ENCODE data around the gene TMEM259.

TMEM259 gene

GRCh38 chr19:989381-990081, 31.4 kb downstream of the TMEM259 start:
- no peak for DNase-seq (ENCODE audit: low read depth in 2 of 2)

DNA sequence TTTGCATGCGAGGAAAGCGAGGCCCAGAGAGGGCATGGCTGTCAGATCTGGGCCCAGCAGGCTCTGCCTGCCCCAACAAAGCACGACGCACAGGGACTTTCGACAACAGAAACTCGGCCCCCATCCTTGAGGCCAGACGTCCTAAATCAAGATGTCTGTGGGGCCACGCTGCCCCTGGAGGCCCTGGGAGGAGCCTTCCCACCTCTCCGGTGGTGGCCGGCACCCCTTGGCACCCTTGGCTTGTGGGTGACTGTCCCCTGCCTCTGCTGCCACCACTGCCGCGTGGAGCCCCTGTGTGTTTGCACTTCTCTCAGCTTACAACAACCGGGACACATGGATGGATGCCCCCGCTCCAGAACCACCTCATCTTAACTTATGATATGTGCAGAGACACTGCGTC, 32.4 kb downstream of the TMEM259 start:
- DNase-seq (ENCODE audit: low read depth in 2 of 2): no peak

DNA sequence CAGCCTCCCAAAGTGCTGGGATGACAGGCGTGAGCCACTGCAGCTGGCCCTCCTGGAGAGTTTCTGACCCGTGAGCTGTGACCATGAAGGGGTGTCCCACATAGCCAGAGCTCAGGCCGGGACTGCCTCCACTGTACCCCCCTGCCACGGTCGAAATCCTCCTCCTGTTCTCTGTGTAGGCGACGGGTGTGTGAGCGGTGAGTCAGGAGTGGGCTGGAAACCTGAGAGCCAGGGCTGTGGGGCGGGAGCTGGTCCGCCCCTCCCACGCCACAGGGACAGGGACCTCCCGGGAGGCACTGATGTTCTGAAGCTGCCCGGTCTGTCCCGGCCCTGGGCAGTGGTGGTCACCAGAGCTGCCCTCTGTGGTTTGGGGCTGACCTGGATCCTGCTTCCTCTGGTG, 32.8 kb downstream of the TMEM259 start:
- DNase-seq (ENCODE audit: low read depth in 2 of 2): no peak

GRCh38 chr19:986083-986482, 34.8 kb downstream of the TMEM259 start:
- no peak for DNase-seq (ENCODE audit: low read depth in 2 of 2)

- DNase-seq (ENCODE audit: low read depth in 2 of 2): peak; percentile 80 to 82
Observed at GRCh38 chr19:984165-984967, 36.6 kb downstream of the TMEM259 start, which contains the start of gene WDR18. Gene WDR18, plus strand, starts transcription at chr19:984345. Its CDS starts 9 bp downstream, at chr19:984354.

DNA sequence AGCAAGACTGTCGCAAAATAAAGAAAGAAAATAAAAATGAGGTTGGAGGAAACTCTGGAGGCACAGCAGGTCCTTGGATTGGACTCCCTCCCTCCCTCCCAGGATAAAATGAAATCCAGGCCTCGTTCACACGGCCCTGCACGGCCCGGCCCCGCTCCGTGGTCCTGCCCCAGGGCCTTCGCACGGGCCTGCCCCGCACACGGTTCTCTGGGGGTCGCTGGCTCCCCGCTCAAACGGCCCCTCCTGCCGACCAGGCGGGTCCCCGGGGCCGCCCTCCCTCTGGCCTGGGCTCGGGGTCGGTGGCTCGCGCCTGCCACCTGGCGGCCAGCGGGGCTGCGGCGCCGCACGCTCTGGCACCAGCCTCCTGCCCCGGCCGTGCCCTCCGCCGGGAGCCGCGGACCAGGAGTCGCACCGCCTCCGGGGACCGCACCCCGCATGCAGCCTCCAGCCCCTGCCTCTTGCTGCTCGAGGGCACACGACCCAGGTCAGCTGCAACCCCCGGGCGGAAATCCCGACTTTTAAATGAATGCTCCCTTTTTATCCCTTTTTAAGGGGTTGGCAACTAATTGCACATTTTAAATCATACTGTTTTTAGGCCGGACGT, 38.3 kb downstream of the TMEM259 start:
- peak; percentile 36 to 61 for DNase-seq (ENCODE audit: low read depth in 2 of 2)

- no peak for DNase-seq (ENCODE audit: low read depth in 2 of 2)
Observed at GRCh38 chr19:980133-980998, 40.6 kb downstream of the TMEM259 start.

GRCh38 chr19:979318-979741, 41.6 kb downstream of the TMEM259 start:
- DNase-seq (ENCODE audit: low read depth in 2 of 2): no peak

DNA sequence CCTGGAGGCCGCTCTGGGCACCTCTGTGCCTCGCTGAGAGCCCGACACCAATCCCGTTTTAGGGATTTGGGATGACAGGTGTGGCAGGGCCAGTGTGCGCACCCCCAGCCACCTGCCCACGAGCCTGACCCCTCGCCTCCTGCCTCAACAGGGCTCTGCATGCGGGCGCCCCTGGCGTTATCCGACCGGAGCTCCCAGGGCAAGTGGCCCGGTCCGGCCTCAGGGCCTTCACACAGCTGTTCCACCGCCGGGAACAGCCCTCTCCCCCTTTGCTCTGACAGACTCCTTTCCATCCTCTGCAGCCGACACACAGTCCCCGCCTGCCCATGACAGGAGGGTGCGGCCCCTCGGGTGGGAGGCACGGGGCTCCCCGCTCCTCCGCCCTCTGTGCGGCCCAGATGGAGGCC, 43.9 kb downstream of the TMEM259 start:
- DNase-seq (ENCODE audit: low read depth in 2 of 2): no peak

DNA sequence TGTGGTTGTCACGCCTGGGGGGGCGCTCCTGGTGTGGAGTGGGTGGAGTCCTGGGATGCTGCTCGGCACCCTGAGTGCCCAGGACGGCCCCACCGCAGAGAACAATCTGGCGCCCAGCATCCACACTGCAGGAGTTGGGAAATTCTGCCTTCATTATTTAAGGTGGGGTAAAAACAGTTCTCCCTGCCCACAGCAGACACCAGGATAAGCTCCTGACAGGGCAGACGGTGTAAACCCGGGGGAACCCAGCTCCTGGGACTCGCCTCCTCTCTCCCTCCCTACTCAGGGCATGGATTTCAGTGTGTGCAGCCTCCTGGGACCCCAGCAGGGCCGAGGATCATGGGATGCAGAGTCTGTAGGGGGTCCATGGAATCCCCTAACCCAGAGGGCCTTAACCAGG, 44.4 kb downstream of the TMEM259 start:
- no peak for DNase-seq (ENCODE audit: low read depth in 2 of 2)

DNA sequence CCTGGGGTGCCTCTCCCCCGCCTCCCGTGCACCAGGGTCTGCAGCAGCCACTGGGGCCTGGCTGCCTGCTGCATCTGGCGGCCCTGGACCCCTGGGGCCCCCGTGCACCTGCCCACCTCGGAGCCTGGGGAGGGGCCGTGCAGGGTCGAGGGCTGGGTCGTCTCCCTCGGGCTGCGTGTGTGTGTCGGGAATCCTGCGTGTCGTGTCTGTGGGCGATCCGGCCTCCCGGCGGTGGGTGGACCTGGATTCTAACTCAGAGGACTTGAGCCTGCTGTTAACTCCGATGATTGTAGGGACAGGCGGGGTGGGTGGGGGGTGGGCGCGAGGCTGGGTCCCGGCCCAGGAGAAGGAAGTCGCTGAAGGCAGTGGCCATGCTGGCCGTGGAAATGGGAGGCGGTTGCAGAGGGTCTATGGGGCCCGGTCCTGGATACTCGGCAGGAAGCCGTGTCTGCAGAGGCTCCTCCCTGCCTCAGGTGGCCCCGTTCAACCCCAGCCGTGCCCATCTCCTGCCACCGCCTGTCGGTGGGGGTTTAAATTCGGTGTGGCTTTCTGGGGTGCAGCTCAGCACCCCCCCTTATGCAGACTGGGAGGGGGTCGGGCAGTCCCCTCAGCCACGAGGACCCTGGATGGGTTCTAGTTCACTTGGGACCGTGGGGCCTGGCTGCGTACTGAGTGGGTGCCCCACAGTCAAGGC, 46.2 kb downstream of the TMEM259 start:
- no peak for DNase-seq (ENCODE audit: low read depth in 2 of 2)

DNA sequence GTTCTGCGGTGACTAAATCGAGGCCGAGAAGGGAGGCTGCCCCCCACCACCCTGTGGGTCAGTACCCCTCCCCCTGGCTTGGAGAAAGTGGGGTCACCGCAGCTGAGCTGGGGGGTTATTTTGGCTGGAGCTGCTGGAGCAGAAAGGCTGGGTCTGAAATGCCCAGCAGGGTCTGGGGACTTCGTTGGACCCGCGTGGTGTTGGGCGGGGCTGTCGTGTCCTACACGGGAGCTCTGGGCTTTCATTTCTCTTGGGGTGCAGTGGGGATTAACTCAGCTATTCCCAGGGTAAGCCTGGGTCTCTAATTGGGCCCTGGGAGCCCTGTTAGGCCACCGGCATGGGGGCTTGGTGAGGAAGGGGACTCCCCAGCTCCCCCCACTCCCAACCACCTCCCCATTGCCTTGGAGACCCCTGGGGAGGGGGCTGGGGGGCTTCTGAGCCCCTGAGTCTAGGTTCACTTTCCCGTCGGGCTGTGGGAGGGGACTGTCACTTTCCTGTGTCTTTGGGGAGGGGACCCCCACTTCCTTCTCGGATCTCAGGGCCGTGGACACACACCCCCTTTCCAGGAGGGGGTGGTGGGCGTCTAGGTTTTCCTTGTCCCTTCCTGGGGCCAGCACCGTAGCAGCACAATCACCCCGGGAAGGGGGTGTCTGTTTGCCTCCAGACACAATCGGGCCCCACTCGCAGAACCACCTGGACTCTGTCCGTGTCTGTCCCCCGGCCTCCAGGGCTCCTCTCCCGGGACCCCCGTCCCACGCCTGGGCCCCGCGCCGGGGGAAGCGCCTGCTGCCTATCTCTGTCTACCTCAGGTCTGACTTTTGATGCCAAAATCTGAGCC, 47.0 kb downstream of the TMEM259 start:
- no peak for DNase-seq (ENCODE audit: low read depth in 2 of 2)

- DNase-seq (ENCODE audit: low read depth in 2 of 2): no peak
Observed at GRCh38 chr19:972281-972680, 48.6 kb downstream of the TMEM259 start.

DNA sequence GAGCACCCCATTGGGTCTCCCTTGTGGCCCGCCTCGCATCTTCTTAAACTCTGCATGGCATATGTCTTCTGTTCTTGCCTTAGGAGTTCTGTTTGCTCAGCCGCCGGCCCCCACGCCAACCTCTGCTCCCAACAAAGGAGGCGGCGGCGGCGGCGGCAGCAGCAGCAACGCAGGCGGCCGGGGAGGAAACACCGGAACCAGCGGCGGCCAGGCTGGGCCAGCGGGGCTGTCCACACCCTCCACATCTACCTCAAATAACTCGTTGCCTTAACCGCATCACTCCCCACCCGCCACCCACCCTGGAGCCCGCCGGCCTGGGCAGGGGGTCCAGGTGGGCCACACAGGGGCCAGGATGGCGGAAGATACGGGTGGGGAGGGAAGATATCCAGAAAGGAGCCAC, 49.1 kb downstream of the TMEM259 start:
- no peak for DNase-seq (ENCODE audit: low read depth in 2 of 2)

DNA sequence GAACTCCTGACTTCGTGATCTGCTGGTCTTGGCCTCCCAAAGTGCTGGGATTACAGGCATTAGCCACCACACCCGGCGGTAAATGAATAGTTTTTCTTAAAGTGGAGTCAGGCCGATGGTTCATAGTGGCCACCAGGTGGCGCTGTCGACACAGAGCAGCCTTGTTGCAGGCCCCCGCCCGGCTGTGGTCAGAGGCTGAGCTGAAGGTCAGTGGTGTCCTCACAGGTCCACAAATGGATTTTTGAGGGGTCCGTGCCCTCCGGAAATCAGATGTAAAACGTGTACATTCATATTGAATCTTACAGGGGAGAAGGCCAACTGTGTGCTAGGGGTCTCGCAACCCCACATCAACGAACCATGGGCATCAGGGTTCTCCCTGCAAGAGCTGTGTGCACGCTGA, 50.2 kb downstream of the TMEM259 start:
- DNase-seq (ENCODE audit: low read depth in 2 of 2): no peak

DNA sequence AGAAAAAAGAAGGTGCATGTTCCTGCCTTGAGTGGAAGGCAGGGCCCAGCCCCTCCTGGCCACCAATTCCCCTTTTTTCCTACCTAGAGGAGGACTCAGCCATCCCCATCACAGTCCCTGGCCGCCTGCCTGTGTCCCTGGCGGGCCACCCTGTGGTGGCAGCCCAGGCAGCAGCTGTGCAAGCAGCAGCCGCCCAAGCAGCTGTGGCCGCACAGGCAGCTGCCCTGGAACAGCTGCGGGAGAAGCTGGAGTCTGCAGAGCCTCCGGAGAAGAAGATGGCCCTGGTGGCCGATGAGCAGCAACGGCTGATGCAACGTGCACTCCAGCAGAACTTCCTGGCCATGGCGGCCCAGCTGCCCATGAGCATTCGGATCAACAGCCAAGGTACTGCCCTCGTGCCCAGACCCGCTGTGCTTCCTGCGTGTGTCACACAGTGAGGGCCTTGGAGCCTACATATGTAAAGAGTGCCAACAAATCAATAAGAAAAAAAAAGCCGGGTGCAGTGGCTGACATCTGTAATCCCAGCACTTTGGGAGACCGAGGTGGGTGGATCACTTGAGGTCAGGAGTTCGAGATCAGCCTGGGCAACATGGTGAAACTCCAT, 54.3 kb downstream of the TMEM259 start:
- DNase-seq (ENCODE audit: low read depth in 2 of 2): no peak

- no peak for DNase-seq (ENCODE audit: low read depth in 2 of 2)
Observed at GRCh38 chr19:964761-965694, 55.9 kb downstream of the TMEM259 start.

DNA sequence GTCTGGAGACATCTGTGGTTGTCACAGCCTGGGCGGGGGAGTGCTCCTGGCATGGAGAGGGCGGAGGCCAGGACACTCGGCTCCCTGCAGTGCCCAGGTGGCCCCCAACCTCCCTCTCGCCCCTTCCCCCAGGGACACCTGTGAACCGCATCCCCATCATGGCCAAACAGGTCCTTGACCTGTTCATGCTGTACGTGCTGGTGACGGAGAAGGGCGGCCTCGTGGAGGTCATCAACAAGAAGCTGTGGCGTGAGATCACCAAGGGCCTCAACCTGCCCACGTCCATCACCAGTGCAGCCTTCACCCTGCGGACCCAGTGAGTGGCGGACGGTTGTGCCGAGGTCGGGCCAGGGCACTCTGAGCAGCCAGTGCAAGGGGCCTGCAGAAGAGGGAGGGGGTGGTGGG, 56.8 kb downstream of the TMEM259 start:
- DNase-seq (ENCODE audit: low read depth in 2 of 2): no peak

- no peak for DNase-seq (ENCODE audit: low read depth in 2 of 2)
Observed at GRCh38 chr19:963486-963951, 57.4 kb downstream of the TMEM259 start.

All from stimulated activated CD8-positive, alpha-beta memory T cell treated with anti-CD3 and anti-CD28 coated beads, Interleukin-15, amount 100 ng/mL, for 4 hours (primary cell).